GM12878 (cell line): Measurements from ENCODE around the gene PDGFC. TPM values are rescaled to one million over a fixed set of nuclear protein-coding genes. Genes with fewer than 3 reads are reported as not detected.

Experiments
- ATAC-seq: fragments of 200-7000 bp; cut with Tn5 transposase; 3 replicates; pipeline ENCODE4 v1.9.1; 2020; ENCODE audit warnings: mild to moderate bottlenecking, moderate library complexity
- BruUV-seq: library from RNA; stranded (reverse); fragments of 400-500 nt; replicated peaks from 2 replicates; lab custom pipeline; 2021; lab: Mats Ljungman, UMichigan
- CTCF ChIA-PET: fragments of 300-600 bp; sonication (Branson Sonifier 250); formaldehyde crosslinking; extraction: SDS; loops from one replicate; lab custom pipeline; 2021; ENCODE audit warnings: inconsistent platforms; lab: Yijun Ruan, JAX
- POLR2A ChIA-PET: fragments of 350-600 bp; formaldehyde crosslinking; extraction: SDS; loops from one replicate; lab custom pipeline; 2021; ENCODE audit warnings: inconsistent platforms; lab: Charles Lee
- RAD21 ChIA-PET: fragments of 300-600 bp; sonication (Branson Sonifier 250); formaldehyde crosslinking; loops from one replicate; lab custom pipeline; 2023; ENCODE audit warnings: antibody characterized with exemption; ENCODE audit not compliant: unreplicated experiment; lab: Charles Lee
- SMC1A ChIA-PET: fragments of 300-600 bp; sonication (Branson Sonifier 250); formaldehyde crosslinking; loops from one replicate; lab custom pipeline; 2023; ENCODE audit not compliant: unreplicated experiment, uncharacterized antibody; lab: Charles Lee
- DNase-seq: peaks from one replicate; pipeline ENCODE4 v3.0.0-alpha.2; 2011; ENCODE audit warnings: low read depth, low spot score
- FAIRE-seq: peaks from 3 replicates; lab custom pipeline; 2011; peaks lifted over from hg19 to GRCh38; lab: Jason Lieb, UNC
- H2AFZ ChIP-seq: 2 replicates; pipeline ENCODE4 v1.6.0; 2011; ENCODE audit warnings: low read depth, low read length, control low read depth; ENCODE audit not compliant: control insufficient read depth
- H3K27ac ChIP-seq: 2 replicates; pipeline ENCODE4 v1.5.1; 2011; ENCODE audit warnings: control low read depth; ENCODE audit not compliant: control insufficient read depth, insufficient read depth
- H3K27me3 ChIP-seq, 2 experiments: replicated peaks in 1 of 2; 2 replicates each; pipeline versions ENCODE4 v1.6.0 to v1.6.1; 2011; ENCODE audit warnings: low read length in 1 of 2; ENCODE audit not compliant: control insufficient read depth in 2 of 2, insufficient read depth in 2 of 2
- H3K36me3 ChIP-seq, 2 experiments: 2 replicates each; pipeline ENCODE4 v1.5.1; 2011; ENCODE audit warnings: low read length in 1 of 2; ENCODE audit not compliant: control insufficient read depth in 2 of 2, insufficient read depth in 2 of 2
- H3K4me1 ChIP-seq: 2 replicates; pipeline ENCODE4 v1.6.1; 2011; ENCODE audit warnings: mild to moderate bottlenecking, low read length, moderate library complexity, mixed read lengths; ENCODE audit not compliant: control insufficient read depth, insufficient read depth
- H3K4me2 ChIP-seq: 2 replicates; pipeline ENCODE4 v1.6.0; 2011; ENCODE audit warnings: control low read depth; ENCODE audit not compliant: control insufficient read depth, insufficient read depth
- H3K4me3 ChIP-seq: fragments of 200-600 bp; sonication (generic); 2 replicates; pipeline ENCODE4 v1.5.1; 2016
- H3K79me2 ChIP-seq: 2 replicates; pipeline ENCODE4 v1.6.0; 2011; ENCODE audit warnings: low read length; ENCODE audit not compliant: control insufficient read depth, insufficient read depth
- H3K9ac ChIP-seq: 2 replicates; pipeline ENCODE4 v1.8.0; 2011; ENCODE audit warnings: low read length, control low read depth, mixed read lengths; ENCODE audit not compliant: control insufficient read depth, insufficient read depth
- H3K9me3 ChIP-seq: replicated peaks from 3 replicates; pipeline ENCODE4 v1.5.1; 2011; ENCODE audit warnings: mild to moderate bottlenecking, low read length; ENCODE audit not compliant: control insufficient read depth, insufficient read depth
- H4K20me1 ChIP-seq: 2 replicates; pipeline ENCODE4 v1.6.0; 2011; ENCODE audit not compliant: control insufficient read depth, insufficient read depth
- BHLHE40 ChIP-seq, 2 experiments: fragments of 450-650 bp in 1 of 2; IDR thresholded peaks; 2 replicates each; pipeline ENCODE4 v1.6.1; 2011 to 2017; ENCODE audit warnings: low read depth in 2 of 2, borderline replicate concordance in 1 of 2, improper control_type of control experiment in 1 of 2, low read length in 1 of 2, mild to moderate bottlenecking in 1 of 2
- BMI1 ChIP-seq: fragments of 450-650 bp; IDR thresholded peaks from 2 replicates; pipeline ENCODE4 v1.6.1; 2016; ENCODE audit warnings: mild to moderate bottlenecking, moderate library complexity, borderline replicate concordance
- IRF5 ChIP-seq: fragments of 450-650 bp; IDR thresholded peaks from 2 replicates; pipeline ENCODE4 v1.6.1; 2017; ENCODE audit warnings: borderline replicate concordance
- MXI1 ChIP-seq: fragments of 150-350 bp; IDR thresholded peaks from 2 replicates; pipeline ENCODE4 v1.6.1; 2011; ENCODE audit warnings: low read depth, mild to moderate bottlenecking, inconsistent platforms, low read length, improper control_type of control experiment
- MYC ChIP-seq: IDR thresholded peaks from 2 replicates; pipeline ENCODE4 v1.6.1; 2011; ENCODE audit warnings: mild to moderate bottlenecking, low read length, moderate library complexity, inconsistent platforms; ENCODE audit not compliant: insufficient read depth, insufficient replicate concordance, insufficient read length, severe bottlenecking
- NR2F1 ChIP-seq: fragments of 450-650 bp; conservative IDR thresholded peaks from 2 replicates; pipeline ENCODE4 v1.6.1; 2017; ENCODE audit warnings: mild to moderate bottlenecking
- PML ChIP-seq: IDR thresholded peaks from 2 replicates; pipeline ENCODE4 v1.6.1; 2012; ENCODE audit warnings: low read length, inconsistent platforms
- REST ChIP-seq: IDR thresholded peaks from 2 replicates; pipeline ENCODE4 v1.6.1; 2012; ENCODE audit warnings: mild to moderate bottlenecking, low read depth, low read length
- SIX5 ChIP-seq: IDR thresholded peaks from 2 replicates; pipeline ENCODE4 v1.6.1; 2011; ENCODE audit warnings: mild to moderate bottlenecking, low read depth, low read length, moderate library complexity; ENCODE audit not compliant: severe bottlenecking
- SKIL ChIP-seq: fragments of 450-650 bp; IDR thresholded peaks from 2 replicates; pipeline ENCODE4 v1.6.1; 2017; ENCODE audit warnings: mild to moderate bottlenecking, low read depth, inconsistent platforms; ENCODE audit not compliant: poor library complexity, severe bottlenecking
- SMAD5 ChIP-seq: IDR thresholded peaks from 2 replicates; pipeline ENCODE4 v1.6.1; 2016; ENCODE audit warnings: antibody characterized with exemption, low read depth
- SP1 ChIP-seq: IDR thresholded peaks from one replicate; pipeline ENCODE4 v1.6.1; 2011; ENCODE audit warnings: low read depth, low read length
- USF1 ChIP-seq: IDR thresholded peaks from 2 replicates; pipeline ENCODE4 v1.6.1; 2011; ENCODE audit warnings: borderline replicate concordance, low read depth, mild to moderate bottlenecking, moderate library complexity, mixed read lengths, low read length; ENCODE audit not compliant: insufficient read depth; ENCODE audit errors: extremely low read length
- WGBS: methylation state at CpG from one replicate; pipeline ENCODE4 v1.1.6; 2016; ENCODE audit warnings: low lambda C conversion rate; ENCODE audit not compliant: insufficient replicate concordance, insufficient coverage; ENCODE audit errors: missing lambda C conversion rate; 5-methylcytosine and 5-hydroxymethylcytosine counted together
- in situ Hi-C: fragments of 300-500 bp; cut with MboI; formaldehyde crosslinking; loops from 9 replicates; pipeline ENCODE4 v1.14.3; 2018; ENCODE audit warnings: mixed read lengths
- intact Hi-C: fragments of 100-400 bp; cut with micrococcal nuclease; formaldehyde crosslinking; loops from one replicate; pipeline ENCODE4 v1.14.2; 2022; ENCODE audit not compliant: unreplicated experiment
- polyA plus RNA-seq, 11 experiments: library from polyadenylated mRNA; depleted of rRNA in 4 of 11; unstranded in 6 of 11; stranded (reverse) in 5 of 11; fragments of >200 nt; fragmentation: Nextera tagmentation in 4 of 11; fragmentation: Illumina TruSeq in 1 of 11; extraction: Ambion mirVana in 4 of 11; extraction: Trizol in 1 of 11; gene quantifications; 1 replicate in 1 of 11; 2 replicates in 10 of 11; pipeline versions ENCODE4 v1.2.1 to v1.2.3, GENCODE V29; 2011 to 2016; ENCODE audit warnings: inconsistent platforms in 2 of 11, missing spikeins in 2 of 11, low read depth in 1 of 11
- total RNA-seq, 4 experiments: library from RNA; depleted of rRNA in 3 of 4; stranded (reverse); fragments of >200 nt in 3 of 4; fragmentation: Illumina TruSeq in 1 of 4; extraction: Trizol in 1 of 4; gene quantifications; 2 replicates each; pipeline versions ENCODE4 v1.2.1 to v1.2.3, GENCODE V29; 2013 to 2021

PDGFC gene
- total and polyA plus RNA-seq, 10 of the 15 experiments (the other 5 are each of a cell fraction or from before 2014, with no cell fraction given): 0.02 to 0.18 TPM; not detected in 8

- no peak for TF ChIP-seq BHLHE40 (IDR thresholded peaks at IDR 0.05; ENCODE audit: borderline replicate concordance in 1 of 2, low read depth in 2 of 2, low read length in 1 of 2)
- TF ChIP-seq USF1: no peak
These were observed 138.7 kb downstream of the PDGFC start (continued) for GRCh38 chr4:156832886-156833285.

- no peaks in the 10 kb centered on the region for H3K36me3 ChIP-seq
- H3K79me2 ChIP-seq: no peaks in the 10 kb centered on the region
- SMC1A ChIA-PET: interaction anchor here (0.6 kb wide), 1 partner anchor 30 kb away, joined by 3 read pairs; no protein-coding TSS in a partner anchor
- RAD21 ChIA-PET: no interaction called here
- CTCF ChIA-PET: no interaction called here
- no peak for DNase-seq
- no peaks in the 10 kb centered on the region for H3K9me3 ChIP-seq
- H3K4me3 ChIP-seq: no peak overlapping the region
- no peaks in the 10 kb centered on the region for H3K27me3 ChIP-seq
- no peaks in the 10 kb centered on the region for H4K20me1 ChIP-seq
- no peak for FAIRE-seq
- H3K9ac ChIP-seq: no peak overlapping the region
- H3K27ac ChIP-seq: no peak overlapping the region
- BruUV-seq: no TSS peak
- no peak overlapping the region for H3K4me2 ChIP-seq
- ATAC-seq: no peak
- H2AFZ ChIP-seq: no peak overlapping the region
- WGBS: 25% methylated on average over 4 of the region's 4 CpGs
- POLR2A ChIA-PET: no interaction called here
- intact Hi-C loops (no loop called here), in situ Hi-C loops (no loop called here)
- H3K4me1 ChIP-seq: no peaks in the 10 kb centered on the region
- TF ChIP-seq BMI1 (no peak), MXI1 (no peak), SMAD5 (no peak), PML (no peak), REST (no peak), MYC (no peak), SP1 (no peak), SKIL (no peak), NR2F1 (no peak), IRF5 (no peak), SIX5 (no peak)
These were observed 141.2 kb downstream of the PDGFC start for GRCh38 chr4:156830351-156830750.
